ENCODE measurements around the gene SLC15A4.
A peak's percentile ranks its signal among the peaks of the same experiment; 100 is the strongest.
"Not testable (repeated sequence)": the region's sequence is repeated elsewhere in the genome, so short reads cannot be mapped to it uniquely, and the experiment has no call there.

SLC15A4 gene

DNA sequence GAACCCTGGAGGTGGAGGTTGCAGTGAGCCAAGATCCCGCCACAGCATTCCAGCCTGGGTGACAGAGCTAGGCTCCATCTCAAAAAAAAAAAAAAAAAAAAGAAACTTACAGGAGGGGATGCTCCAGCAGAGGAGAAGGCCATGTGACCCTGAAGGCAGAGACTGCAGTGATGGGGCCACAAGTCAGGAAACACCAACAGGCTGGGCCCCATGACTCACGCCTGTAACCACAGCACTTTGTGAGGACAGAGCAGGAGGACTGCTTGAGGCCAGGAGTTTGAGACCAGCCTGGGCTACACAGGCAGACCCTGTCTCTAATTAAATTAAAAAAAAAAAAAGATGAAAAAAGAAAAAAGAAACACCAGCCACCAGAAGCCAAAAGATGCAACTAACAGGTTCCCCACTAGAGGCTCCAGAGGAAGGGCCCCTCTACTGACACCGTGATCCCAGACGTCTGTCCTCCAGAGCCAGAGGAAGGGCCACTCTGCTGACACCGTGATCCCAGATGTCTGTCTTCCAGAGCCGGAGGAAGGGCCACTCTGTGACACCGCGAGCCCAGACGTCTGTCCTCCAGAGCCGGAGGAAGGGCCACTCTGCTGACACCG is 20.4 kb upstream of the SLC15A4 start:
- no peak for DNase-seq (ENCODE audit: low spot score)

DNA sequence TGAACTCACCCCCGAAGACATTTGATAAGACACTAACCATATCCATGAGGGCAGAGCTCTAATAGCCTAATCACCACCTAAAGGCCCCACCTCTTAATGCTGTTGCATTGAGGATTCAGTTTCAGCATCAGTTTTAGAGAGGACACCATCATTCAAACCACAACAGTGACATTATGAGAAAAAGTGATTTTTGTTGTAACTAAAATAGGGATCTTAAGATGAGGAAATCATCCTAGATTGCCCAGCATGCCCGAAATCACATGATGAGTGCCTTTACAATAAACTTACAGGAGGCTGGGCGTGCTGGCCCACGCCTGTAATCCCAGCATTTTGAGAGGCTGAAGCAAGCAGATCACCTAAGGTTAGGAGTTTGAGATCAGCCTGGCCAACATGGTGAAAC is 19.8 kb upstream of the SLC15A4 start:
- no peak for DNase-seq (ENCODE audit: low spot score)

DNA sequence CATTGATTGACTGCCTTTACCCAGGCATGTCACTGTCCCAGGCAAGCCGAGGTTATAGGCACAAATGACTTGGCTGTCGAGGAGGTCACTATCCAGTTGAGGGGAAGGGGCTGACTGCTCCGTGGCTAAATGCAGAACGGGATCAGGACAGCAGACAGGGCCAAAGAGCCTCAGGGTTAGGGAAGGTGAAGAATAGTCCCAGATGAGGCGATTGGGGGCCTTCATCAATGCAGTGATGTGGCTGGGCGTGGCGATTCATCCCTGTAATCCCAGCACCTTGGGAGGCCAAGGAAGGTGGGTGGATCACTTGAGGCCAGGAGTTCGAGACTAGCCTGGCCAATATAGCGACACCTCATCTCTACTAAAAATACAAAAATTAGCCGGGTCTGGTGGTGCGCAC is 18.8 kb upstream of the SLC15A4 start:
- DNase-seq (ENCODE audit: low spot score) = no peak

GRCh38 chr12:128840862-128841468 is 17.2 kb upstream of the SLC15A4 start:
- peak; percentile 81 for DNase-seq (ENCODE audit: low spot score)

- not testable (repeated sequence) for DNase-seq (ENCODE audit: low spot score)
These were observed 16.1 kb upstream of the SLC15A4 start for GRCh38 chr12:128839885-128840284.

DNA sequence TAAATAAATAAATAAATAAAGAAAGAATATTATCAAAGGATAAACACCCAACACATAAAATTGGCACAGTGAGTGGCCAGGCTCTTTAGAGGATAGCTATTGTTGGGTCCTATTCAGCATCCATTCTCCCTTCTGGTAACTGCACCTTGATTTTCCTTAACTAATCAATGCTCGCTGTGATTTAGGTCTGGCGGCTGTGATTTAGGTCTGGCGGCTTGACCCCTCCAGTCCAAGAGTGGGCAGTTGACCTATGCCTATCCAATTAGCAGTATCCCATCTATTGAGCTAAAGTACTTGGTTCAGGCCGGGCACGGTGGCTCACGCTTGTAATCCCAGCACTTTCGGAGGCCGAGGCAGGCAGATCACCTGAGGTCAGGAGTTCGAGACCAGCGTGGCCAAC is 9.7 kb upstream of the SLC15A4 start:
- DNase-seq (ENCODE audit: low spot score) = no peak

DNA sequence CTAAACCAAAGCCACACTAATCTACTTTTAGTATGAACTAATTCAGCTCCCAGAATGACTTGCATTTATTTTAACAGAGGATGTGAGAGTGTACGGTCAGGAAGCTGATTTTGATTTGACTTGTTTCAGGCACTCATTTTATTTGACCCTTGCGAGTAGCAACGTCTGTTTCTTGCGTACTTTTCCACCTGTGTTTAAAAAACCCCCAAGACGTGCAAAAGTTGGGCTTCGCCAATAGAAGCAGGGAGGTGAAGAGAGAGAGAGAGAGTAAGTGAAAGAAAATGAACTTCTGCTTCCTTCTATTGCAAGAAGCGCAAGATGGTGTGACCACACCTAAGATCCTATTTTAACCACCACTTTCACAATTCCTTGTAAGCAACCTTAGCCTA is 6.7 kb upstream of the SLC15A4 start:
- no peak for DNase-seq (ENCODE audit: low spot score)

DNA sequence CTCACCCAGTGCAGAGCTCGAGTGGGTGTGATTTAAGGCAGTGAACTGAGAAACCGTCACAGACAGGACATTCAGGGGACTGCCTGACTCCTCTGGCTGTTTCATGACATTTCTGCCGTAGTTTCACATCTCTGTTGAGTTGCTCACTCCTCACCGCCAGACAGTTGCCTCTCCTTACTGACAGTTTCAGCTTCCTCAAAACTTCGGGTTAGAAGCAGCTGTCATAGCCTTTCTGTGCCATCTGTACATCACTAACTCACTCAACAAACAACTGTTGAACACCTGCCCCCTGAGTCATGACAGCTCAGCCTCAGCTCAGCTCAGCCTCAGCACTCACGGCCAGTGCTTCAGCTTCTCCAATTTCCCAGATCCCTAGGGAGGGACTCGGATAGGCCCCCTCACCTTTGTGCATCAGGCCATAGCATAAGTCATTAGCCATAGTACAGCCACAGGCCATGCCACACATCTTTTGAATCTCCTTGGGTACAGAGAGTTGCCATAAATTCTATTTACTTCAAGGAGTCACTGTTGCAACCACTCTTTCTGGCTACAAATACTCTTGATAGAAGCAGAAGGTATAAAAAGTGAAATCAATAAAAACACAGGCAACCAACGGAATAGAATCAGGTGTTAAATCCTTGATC is 6.2 kb upstream of the SLC15A4 start:
- peak; percentile 71 for DNase-seq (ENCODE audit: low spot score)

- DNase-seq (ENCODE audit: low spot score) = no peak
These were observed 4.0 kb upstream of the SLC15A4 start for GRCh38 chr12:128827724-128828123.

GRCh38 chr12:128825835-128826234 is 2.1 kb upstream of the SLC15A4 start:
- DNase-seq (ENCODE audit: low spot score) = no peak

DNA sequence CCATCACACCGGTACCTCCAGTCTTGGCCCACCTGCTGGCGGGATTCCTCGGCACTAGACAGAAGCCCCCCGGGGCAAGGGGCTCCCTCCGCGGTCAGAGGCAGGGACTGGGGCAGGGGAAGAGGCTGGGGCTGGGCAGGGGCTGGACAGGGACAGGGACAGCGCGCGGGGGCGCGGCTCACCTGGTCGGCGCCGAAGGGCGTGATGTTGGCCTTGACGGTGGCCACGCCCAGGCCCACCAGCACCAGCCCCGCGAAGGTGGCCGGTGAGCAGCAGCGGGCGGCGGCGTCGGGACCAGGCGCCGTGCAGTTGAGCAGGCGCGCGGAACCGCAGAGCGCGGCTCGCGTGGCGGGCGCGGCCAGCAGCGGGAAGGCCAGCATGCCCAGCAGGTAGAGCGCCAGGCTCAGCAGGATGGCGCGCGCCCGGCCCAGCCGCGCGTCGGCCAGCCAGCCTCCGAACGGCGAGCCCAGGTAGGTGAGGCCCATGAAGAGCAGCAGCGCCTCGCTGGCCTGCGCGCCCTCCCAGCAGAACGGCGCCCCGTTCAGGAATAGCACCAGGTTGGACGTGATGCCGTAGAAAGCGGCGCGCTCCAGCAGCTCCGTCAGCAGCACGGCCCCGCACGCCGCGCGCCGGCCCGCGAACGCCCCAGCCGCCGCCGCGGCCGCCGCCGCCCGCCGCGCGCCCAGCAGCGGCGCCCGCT is 392 bp downstream of the SLC15A4 start:
- DNase-seq (ENCODE audit: low spot score) = no peak

GRCh38 chr12:128820723-128821432 is 2.9 kb downstream of the SLC15A4 start:
- peak; percentile 84 for DNase-seq (ENCODE audit: low spot score)

DNA sequence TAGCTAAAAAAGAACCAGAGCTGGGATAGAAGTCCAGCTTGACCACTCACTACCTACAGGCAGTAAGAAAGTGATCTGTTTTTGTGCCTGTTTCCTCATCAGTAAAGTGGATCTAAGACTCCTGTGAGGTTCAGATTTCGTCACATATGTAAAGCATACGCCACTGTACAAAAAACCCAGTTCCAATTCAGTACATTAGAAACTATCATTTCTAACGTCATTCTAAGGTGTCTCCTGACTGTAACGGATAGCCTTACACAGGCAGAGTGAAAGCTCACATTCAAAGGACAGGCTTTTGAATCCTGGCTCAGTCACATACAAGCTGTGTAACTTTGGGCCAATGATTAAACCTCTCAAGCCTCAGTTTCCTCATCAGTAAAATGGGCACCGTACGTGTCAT is 3.5 kb downstream of the SLC15A4 start:
- DNase-seq (ENCODE audit: low spot score) = no peak

DNA sequence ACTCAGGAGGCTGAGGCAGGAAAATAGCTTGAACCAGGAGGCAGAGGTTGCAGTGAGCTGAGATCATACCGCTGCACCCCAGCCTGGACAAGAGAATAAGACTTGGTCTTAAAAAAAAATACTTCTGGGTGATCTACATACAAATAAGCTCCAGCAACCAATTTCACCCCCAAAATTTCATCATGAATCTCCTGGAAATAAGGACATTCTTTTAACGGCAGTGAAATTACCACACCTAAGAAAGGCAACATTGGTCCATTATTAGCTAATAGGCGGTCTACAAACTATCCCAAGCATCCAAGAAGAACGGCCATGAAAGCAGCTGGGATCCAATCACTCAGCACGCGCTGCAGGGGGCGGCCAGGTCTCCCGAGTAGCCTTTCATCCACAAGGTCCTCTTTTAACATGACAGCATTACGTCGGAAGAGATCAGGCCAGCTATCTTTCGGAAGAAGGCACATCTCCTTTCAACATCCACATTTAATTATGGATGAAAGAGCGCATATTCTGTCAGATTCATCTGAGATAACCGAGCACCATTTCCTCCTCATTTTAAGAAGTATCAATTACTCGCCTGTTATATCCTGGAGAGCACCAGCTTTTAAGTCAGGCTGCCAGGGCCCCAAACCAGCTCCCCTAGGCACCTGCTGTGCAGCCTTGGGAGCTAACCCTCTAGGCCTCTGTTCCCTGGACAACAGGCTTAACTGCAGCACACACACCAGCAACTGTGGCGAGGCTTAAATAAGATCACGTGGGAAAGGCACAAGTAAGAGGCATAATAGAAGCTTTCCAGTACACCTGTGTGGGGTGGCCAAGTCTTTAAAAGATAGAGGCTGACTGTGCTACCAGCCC is 4.2 kb downstream of the SLC15A4 start:
- no peak for DNase-seq (ENCODE audit: low spot score)

GRCh38 chr12:128818065-128819022 is 5.4 kb downstream of the SLC15A4 start:
- DNase-seq (ENCODE audit: low spot score) = no peak

DNA sequence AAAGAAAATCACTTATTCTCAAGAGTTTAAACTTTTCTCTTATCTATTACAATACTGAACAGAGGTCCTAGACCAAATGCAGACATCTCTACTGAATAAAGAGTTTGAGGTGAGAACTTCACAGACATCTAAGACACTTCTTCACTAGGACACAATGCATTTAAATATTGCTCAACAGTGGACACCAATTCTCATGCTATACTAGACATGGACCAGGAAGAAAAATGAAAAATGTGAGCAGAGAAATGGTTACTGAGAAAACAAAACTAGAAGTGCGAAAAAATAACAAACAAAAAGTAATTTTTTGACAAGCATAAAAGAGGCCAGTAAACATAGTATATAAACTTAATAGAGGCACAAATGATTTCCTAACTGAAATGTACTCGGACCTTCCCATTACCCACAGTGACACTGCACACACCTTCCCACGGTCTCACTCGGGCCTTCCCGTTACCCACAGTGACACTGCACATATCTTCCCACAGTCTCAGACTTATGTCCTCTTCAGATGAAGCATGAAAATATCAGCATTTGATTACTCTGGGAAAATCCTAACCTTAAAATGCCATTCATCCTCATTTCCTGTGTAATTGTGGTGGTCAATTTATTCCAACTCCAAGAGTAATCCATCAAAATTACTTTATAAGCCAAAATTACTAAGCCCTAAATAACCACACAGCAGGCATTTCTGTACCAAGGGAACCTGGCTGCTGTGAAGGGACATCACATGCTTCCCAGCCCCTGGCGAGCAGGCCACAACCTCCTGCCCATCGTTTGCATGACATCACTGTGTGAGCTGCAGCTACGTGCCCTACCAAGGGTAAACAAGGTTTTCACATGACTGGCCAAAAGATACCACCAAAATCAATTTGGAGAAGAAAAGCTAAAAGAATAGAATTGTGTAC is 6.4 kb downstream of the SLC15A4 start:
- peak; percentile 76 for DNase-seq (ENCODE audit: low spot score)

DNA sequence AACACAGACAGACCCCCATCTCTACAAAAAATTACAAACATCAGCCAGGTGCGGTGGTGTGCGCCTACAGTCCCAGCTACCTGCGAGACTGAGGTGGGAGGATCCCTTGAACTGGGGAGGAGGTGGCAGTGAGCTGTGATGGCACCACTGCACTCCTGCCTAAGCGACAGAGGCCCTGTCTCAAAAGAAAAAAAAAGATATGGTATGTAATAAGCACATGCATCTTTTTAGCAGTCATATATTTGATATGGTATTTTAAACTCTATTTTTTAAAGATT is 7.2 kb downstream of the SLC15A4 start:
- DNase-seq (ENCODE audit: low spot score) = no peak

DNA sequence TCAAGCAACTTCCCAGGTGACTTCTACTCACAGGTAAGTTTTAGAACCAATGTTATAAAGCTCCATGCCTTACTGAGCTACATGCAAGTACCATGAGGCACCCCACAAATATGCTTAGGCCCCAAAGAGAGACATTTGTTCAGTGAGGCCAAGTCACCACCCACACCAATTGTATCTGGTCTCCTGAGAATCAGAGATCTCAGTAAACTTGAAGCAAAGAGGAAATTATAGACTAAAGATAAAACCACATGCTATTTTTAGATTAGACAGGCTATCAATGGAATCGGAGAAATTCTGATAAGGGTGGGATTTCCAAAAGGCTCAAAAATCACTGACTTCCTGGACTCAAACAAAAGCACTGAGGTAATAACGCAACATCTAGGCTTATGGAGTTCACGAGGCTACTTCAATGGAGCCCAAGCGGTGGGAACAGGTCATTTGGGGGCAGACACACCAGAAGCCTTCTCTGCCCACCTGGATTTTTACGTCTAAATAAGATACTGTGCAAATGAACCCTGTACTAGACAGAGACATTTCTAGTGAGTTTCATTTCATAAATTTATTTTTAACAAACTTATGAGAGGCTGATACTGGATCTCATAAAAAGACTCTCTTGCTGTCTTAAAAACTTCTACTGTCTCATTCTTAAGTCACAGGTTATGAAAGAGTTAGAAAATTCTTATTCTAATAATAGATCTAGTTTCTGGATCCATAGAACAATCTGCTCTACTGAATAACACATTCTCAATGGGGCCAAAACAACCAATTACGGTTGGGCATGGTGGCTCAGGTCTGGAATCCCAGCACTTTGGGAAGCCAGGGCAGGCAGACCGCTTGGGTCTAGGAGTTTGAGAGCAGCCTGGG is 7.7 kb downstream of the SLC15A4 start:
- no peak for DNase-seq (ENCODE audit: low spot score)
